Activated CD8-positive, alpha-beta memory T cell treated with anti-CD3 and anti-CD28 coated beads, Interleukin-2, amount 50 U/mL, for 24 hours (primary cell): ENCODE data around the gene SPON1.

ENCODE experiments used
- DNase-seq: peaks from one replicate; pipeline ENCODE4 v3.0.0-alpha.2; 2020; ENCODE audit errors: extremely low read depth

SPON1 gene

GRCh38 chr11:14186046-14186775 is 223.7 kb downstream of the SPON1 start:
- no peak for DNase-seq

GRCh38 chr11:14189874-14190273 is 227.4 kb downstream of the SPON1 start:
- DNase-seq = no peak

GRCh38 chr11:14190992-14191778 is 228.7 kb downstream of the SPON1 start:
- DNase-seq = no peak

GRCh38 chr11:14193644-14194043 is 231.1 kb downstream of the SPON1 start:
- no peak for DNase-seq

GRCh38 chr11:14202251-14203196 is 240.0 kb downstream of the SPON1 start:
- no peak for DNase-seq

GRCh38 chr11:14203321-14203720 is 240.8 kb downstream of the SPON1 start:
- no peak for DNase-seq

- no peak for DNase-seq
Observed at GRCh38 chr11:14212986-14213385, 250.5 kb downstream of the SPON1 start.

- DNase-seq = no peak
Observed at GRCh38 chr11:14218728-14219127, 256.2 kb downstream of the SPON1 start.

GRCh38 chr11:14223636-14224288 is 261.2 kb downstream of the SPON1 start:
- no peak for DNase-seq

- DNase-seq = no peak
Observed at GRCh38 chr11:14224395-14224794, 261.9 kb downstream of the SPON1 start.

GRCh38 chr11:14225666-14226065 is 263.1 kb downstream of the SPON1 start:
- no peak for DNase-seq

GRCh38 chr11:14228356-14228755 is 265.8 kb downstream of the SPON1 start:
- no peak for DNase-seq

- DNase-seq = no peak
Observed at GRCh38 chr11:14229472-14229871, 266.9 kb downstream of the SPON1 start.

- no peak for DNase-seq
Observed at GRCh38 chr11:14230407-14230806, 267.9 kb downstream of the SPON1 start.

GRCh38 chr11:14232652-14233051 is 270.1 kb downstream of the SPON1 start:
- no peak for DNase-seq

- no peak for DNase-seq
Observed at GRCh38 chr11:14234446-14234845, 271.9 kb downstream of the SPON1 start.

GRCh38 chr11:14235701-14236100 is 273.2 kb downstream of the SPON1 start:
- DNase-seq = no peak

- no peak for DNase-seq
Observed at GRCh38 chr11:14237444-14237961, 275.0 kb downstream of the SPON1 start.

GRCh38 chr11:14240221-14240620 is 277.7 kb downstream of the SPON1 start:
- DNase-seq = no peak

GRCh38 chr11:14240951-14241350 is 278.4 kb downstream of the SPON1 start:
- DNase-seq = no peak

GRCh38 chr11:14242187-14242586 is 279.7 kb downstream of the SPON1 start:
- DNase-seq = no peak
